PC-3 (cell line): ENCODE results near the gene OR6K6.

Experiments used
- CTCF ChIP-seq: fragments of 300-600 bp; sonication (generic); conservative IDR thresholded peaks from 2 replicates; pipeline ENCODE4 v1.5.1; 2017; ENCODE audit warnings: antibody characterized with exemption, low read depth, mild to moderate bottlenecking, low read length
- EZH2phosphoT487 ChIP-seq: fragments of 300-600 bp; sonication (generic); IDR thresholded peaks from 2 replicates; pipeline ENCODE4 v1.6.1; 2018; ENCODE audit warnings: mild to moderate bottlenecking, antibody characterized with exemption, low read length, borderline replicate concordance

DNA sequence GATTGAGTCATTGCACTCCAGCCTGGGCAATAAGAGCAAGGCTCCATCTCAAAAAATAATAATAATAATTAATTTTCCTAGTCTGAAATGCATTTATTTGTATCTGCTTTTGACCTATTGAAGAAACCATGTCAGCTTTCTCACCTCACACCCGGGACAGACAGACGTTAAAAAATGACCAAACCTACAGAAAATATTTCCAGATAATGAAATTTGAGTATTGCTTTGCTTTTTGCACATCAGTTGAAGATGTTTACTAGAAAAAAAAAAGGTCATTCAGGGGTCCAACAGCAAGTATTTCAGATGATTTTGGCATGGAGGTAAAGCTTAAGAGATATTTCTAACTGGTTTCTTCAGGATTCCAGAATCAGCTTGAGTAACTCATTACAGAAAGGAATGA, at the start of gene OR6K6:
- TF ChIP-seq CTCF (no peak), EZH2phosphoT487 (no peak)
